Panc1 (cell line): ENCODE measurements around the gene NEK6. TPM values are rescaled to one million over a fixed set of nuclear protein-coding genes. Genes with fewer than 3 reads are reported as not detected.

Experiments used
- ATAC-seq: fragments of 200-7000 bp; cut with Tn5 transposase; 2 replicates; pipeline ENCODE4 v1.9.1; 2020; ENCODE audit warnings: mild to moderate bottlenecking, moderate library complexity
- BruUV-seq: library from RNA; stranded (reverse); fragments of 400-500 nt; replicated peaks from 2 replicates; lab custom pipeline; 2021; lab: Mats Ljungman, UMichigan
- CTCF ChIA-PET: fragments of 300-600 bp; sonication (Branson Sonifier 250); formaldehyde crosslinking; loops from one replicate; lab custom pipeline; 2022; ENCODE audit warnings: antibody characterized with exemption; lab: Charles Lee
- POLR2A ChIA-PET: fragments of 300-600 bp; sonication (Branson Sonifier 250); formaldehyde crosslinking; loops from one replicate; lab custom pipeline; 2022; ENCODE audit warnings: antibody characterized with exemption; lab: Charles Lee
- DNase-seq: peaks from one replicate; pipeline ENCODE4 v3.0.0-alpha.2; 2010; ENCODE audit warnings: low read depth, low spot score
- H3K27ac ChIP-seq: 2 replicates; pipeline ENCODE4 v1.5.1; 2011; ENCODE audit warnings: mild to moderate bottlenecking, low read length, inconsistent platforms
- H3K27me3 ChIP-seq: fragments of 200-500 bp; sonication (Bioruptor generic); 2 replicates; pipeline ENCODE4 v1.6.0; 2014; ENCODE audit warnings: low read length, inconsistent platforms; ENCODE audit not compliant: control insufficient read depth, insufficient read depth
- H3K36me3 ChIP-seq: fragments of 200-500 bp; sonication (Bioruptor generic); 2 replicates; pipeline ENCODE4 v1.5.1; 2014; ENCODE audit warnings: inconsistent platforms, mild to moderate bottlenecking, low read length, moderate library complexity; ENCODE audit not compliant: control insufficient read depth, insufficient read depth
- H3K4me1 ChIP-seq: 2 replicates; pipeline ENCODE4 v1.5.1; 2011; ENCODE audit warnings: inconsistent platforms, mild to moderate bottlenecking, low read length, moderate library complexity; ENCODE audit not compliant: control insufficient read depth, insufficient read depth
- H3K4me3 ChIP-seq, 2 experiments: 2 replicates each; pipeline ENCODE4 v1.5.1; 2011 to 2012; ENCODE audit warnings: low read depth in 2 of 2, low read length in 2 of 2, mild to moderate bottlenecking in 2 of 2, inconsistent platforms in 1 of 2, moderate library complexity in 1 of 2
- H3K9me3 ChIP-seq: fragments of 200-500 bp; sonication (Bioruptor generic); 2 replicates; pipeline ENCODE4 v1.5.1; 2014; ENCODE audit warnings: low read depth, mild to moderate bottlenecking, inconsistent platforms, low read length, moderate library complexity; ENCODE audit not compliant: control insufficient read depth, insufficient read depth
- CTCF ChIP-seq: fragments of 450-650 bp; IDR thresholded peaks from 2 replicates; pipeline ENCODE4 v1.5.1; 2017; ENCODE audit warnings: mild to moderate bottlenecking
- POLR2AphosphoS5 ChIP-seq: IDR thresholded peaks from 2 replicates; pipeline ENCODE4 v1.6.1; 2012; ENCODE audit warnings: mild to moderate bottlenecking, low read depth, low read length, moderate library complexity
- REST ChIP-seq, 2 experiments: IDR thresholded peaks; 2 replicates each; pipeline ENCODE4 v1.6.1; 2011 to 2012; ENCODE audit warnings: low read depth in 2 of 2, control low read depth in 1 of 2, low read length in 1 of 2, mild to moderate bottlenecking in 1 of 2, moderate library complexity in 1 of 2; ENCODE audit not compliant: insufficient read depth in 1 of 2
- SIN3A ChIP-seq: IDR thresholded peaks from 2 replicates; pipeline ENCODE4 v1.6.1; 2012; ENCODE audit warnings: low read depth, mild to moderate bottlenecking, low read length, moderate library complexity, borderline replicate concordance; ENCODE audit not compliant: insufficient read depth
- TCF7L2 ChIP-seq: IDR thresholded peaks from 2 replicates; pipeline ENCODE4 v1.6.1; 2011; ENCODE audit warnings: mild to moderate bottlenecking, low read depth, low read length, inconsistent platforms
- in situ Hi-C: cut with HindIII; loops from 2 replicates; pipeline ENCODE4 v1.10.0; 2016; ENCODE audit warnings: low sequenced_read_pairs, low pct_unique_long_range_greater_than_20kb
- intact Hi-C: fragments of 100-400 bp; cut with micrococcal nuclease; formaldehyde crosslinking; loops from one replicate; pipeline ENCODE4 v1.10.0; 2022; ENCODE audit not compliant: unreplicated experiment
- total RNA-seq: library from RNA; stranded (reverse); gene quantifications from one replicate; pipeline ENCODE4 v1.2.1, GENCODE V29; 2021; ENCODE audit not compliant: unreplicated experiment

The NEK6 gene
- total RNA-seq, 1 experiment from 2014 or later: 56.3 TPM

GRCh38 chr9:124343533-124344290 is 86.0 kb downstream of the NEK6 start:
- Histone ChIP-seq H3K4me1 (peaks cover 23% of the 10 kb centered on the region), H3K36me3 (no peaks in the 10 kb centered on the region), H3K27ac (peak overlapping the region; percentile 29; the same call in 1 of the 2 replicates), H3K27me3 (no peaks in the 10 kb centered on the region), H3K4me3 (no peak overlapping the region), H3K9me3 (no peaks in the 10 kb centered on the region)
- ATAC-seq: peak; percentile 4
- POLR2A ChIA-PET: no interaction called here
- DNase-seq: no peak
- intact Hi-C loops (no loop called here), in situ Hi-C loops (no loop called here)
- BruUV-seq: no TSS peak
- CTCF ChIA-PET: no interaction called here
- TF ChIP-seq REST (IDR thresholded peaks at IDR 0.05; ENCODE audit: insufficient read depth in 1 of 2, low read depth in 2 of 2, low read length in 1 of 2) (no peak), CTCF (no peak), SIN3A (no peak), POLR2AphosphoS5 (no peak), TCF7L2 (no peak)

GRCh38 chr9:124344291-124345050 is 86.7 kb downstream of the NEK6 start:
- ChIA-PET CTCF (no interaction called here), POLR2A (no interaction called here)
- no TSS peak for BruUV-seq
- ATAC-seq: no peak
- H3K27ac ChIP-seq: no peak overlapping the region
- in situ Hi-C loops: no loop called here
- intact Hi-C loops: no loop called here
- H3K4me3 ChIP-seq: no peak overlapping the region
- H3K9me3 ChIP-seq: no peaks in the 10 kb centered on the region
- TF ChIP-seq CTCF: no peak
- no peak for TF ChIP-seq REST (IDR thresholded peaks at IDR 0.05; ENCODE audit: insufficient read depth in 1 of 2, low read depth in 2 of 2, low read length in 1 of 2)
- no peak for TF ChIP-seq SIN3A
- no peak for TF ChIP-seq TCF7L2
- TF ChIP-seq POLR2AphosphoS5: no peak
- DNase-seq: no peak
- peaks cover 26% of the 10 kb centered on the region for H3K4me1 ChIP-seq
- H3K36me3 ChIP-seq: peaks cover under 1% of the 10 kb centered on the region; the same call in 1 of the 2 replicates
- no peaks in the 10 kb centered on the region for H3K27me3 ChIP-seq
